ENCODE measurements around the gene ALDH3B2. TPM values are rescaled to one million over a fixed set of nuclear protein-coding genes. Genes with fewer than 3 reads are reported as not detected.

The ALDH3B2 gene
- total RNA-seq, 4 donors from 2014 or later = not detected

- WGBS = 0% methylated on average over 11 of the region's 102 CpGs
- TF ChIP-seq EP300 (IDR thresholded peaks at IDR 0.05) (no peak), POLR2A (IDR thresholded peaks at IDR 0.05; ENCODE audit: low read depth) (no peak), POLR2AphosphoS5 (IDR thresholded peaks at IDR 0.05) (peak; percentile 9 to 65)
- TF ChIP-seq, protein P1, sequence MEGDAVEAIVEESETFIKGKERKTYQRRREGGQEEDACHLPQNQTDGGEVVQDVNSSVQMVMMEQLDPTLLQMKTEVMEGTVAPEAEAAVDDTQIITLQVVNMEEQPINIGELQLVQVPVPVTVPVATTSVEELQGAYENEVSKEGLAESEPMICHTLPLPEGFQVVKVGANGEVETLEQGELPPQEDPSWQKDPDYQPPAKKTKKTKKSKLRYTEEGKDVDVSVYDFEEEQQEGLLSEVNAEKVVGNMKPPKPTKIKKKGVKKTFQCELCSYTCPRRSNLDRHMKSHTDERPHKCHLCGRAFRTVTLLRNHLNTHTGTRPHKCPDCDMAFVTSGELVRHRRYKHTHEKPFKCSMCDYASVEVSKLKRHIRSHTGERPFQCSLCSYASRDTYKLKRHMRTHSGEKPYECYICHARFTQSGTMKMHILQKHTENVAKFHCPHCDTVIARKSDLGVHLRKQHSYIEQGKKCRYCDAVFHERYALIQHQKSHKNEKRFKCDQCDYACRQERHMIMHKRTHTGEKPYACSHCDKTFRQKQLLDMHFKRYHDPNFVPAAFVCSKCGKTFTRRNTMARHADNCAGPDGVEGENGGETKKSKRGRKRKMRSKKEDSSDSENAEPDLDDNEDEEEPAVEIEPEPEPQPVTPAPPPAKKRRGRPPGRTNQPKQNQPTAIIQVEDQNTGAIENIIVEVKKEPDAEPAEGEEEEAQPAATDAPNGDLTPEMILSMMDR (IDR thresholded peaks at IDR 0.05) = peak; percentile 79 to 93 (median 88)
- H3K4me3 ChIP-seq = peak within 1 kb of the TSS; percentile 74 to 94 (median 76)
- no peak for DNase-seq (ENCODE audit: extremely low spot score)
- no peaks in the 10 kb centered on the region for H3K9me3 ChIP-seq
- intact Hi-C loops (cut with DNase I) = loop anchor here (2.0 to 5.0 kb wide), 2 partner anchors 29 to 178 kb away; no protein-coding TSS in a partner anchor
- peak within 1 kb of the TSS; percentile 95 to 97 (median 96) for H3K27ac ChIP-seq (replicated peaks in 1 of 4)
- no peaks in the 10 kb centered on the region for H3K36me3 ChIP-seq
- peaks cover 11 to 29% (median 22%) of the 10 kb centered on the region in 4 donors for H3K4me1 ChIP-seq
- peaks cover 0 to 2% (median 0%) of the 10 kb centered on the region in 4 donors for H3K27me3 ChIP-seq
Measured at GRCh38 chr11:67629386-67630227, 44.8 kb downstream of the ALDH3B2 start, which contains the start of gene NUDT8. TSS of gene NUDT8 (minus strand) at chr11:67629937. CDS start at chr11:67629911, 26 bp downstream.

DNA sequence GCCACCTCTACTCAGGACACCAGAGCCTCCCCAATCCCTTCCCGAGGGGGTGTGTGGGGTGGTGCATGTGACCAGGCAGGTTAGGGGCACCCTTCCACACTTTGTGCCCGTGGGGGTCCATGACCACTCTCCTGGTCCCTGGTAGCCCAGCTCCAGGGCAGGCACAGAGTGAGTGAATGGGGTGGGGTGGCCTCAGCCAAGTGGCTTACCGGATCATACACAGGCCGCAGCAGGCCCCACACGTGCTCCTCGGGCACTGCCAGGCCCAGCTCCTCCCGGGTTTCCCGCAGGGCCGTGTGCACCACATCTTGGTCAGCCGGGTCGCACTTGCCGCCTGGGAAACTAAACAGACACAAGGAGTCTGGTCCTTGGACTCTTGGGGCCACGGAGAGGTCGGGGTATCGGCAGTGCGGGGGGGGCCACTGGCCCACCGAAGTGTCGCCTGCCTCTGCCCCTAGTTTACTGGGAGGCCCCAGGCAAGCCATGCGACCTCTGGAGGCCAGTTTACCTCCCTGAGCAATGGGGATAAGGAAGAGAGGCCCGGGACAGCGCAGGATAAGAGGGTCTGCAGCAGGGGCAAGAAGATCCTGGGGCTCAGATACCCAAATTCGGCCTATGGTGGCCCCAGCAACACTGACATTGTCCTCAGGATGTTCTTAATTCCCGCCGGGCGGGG is 45.6 kb downstream of the ALDH3B2 start:
- TF ChIP-seq POLR2A (IDR thresholded peaks at IDR 0.05; ENCODE audit: low read depth) = no peak
- TF ChIP-seq, protein P1 (IDR thresholded peaks at IDR 0.05) = no peak
- TF ChIP-seq POLR2AphosphoS5 (IDR thresholded peaks at IDR 0.05) = no peak
- no peak for TF ChIP-seq EP300 (IDR thresholded peaks at IDR 0.05)
- no peaks in the 10 kb centered on the region for H3K27me3 ChIP-seq
- WGBS = 32% methylated on average over 3 of the region's 25 CpGs
- DNase-seq (ENCODE audit: extremely low spot score) = no peak
- H3K9me3 ChIP-seq = no peaks in the 10 kb centered on the region
- intact Hi-C loops (cut with DNase I) = loop anchor here (2.0 kb wide), 1 partner anchor 30 kb away; no protein-coding TSS in a partner anchor
- H3K36me3 ChIP-seq = no peaks in the 10 kb centered on the region
- peak overlapping the region; percentile 74 to 94 (median 76) for H3K4me3 ChIP-seq
- peak overlapping the region; percentile 95 to 97 (median 96) for H3K27ac ChIP-seq (replicated peaks in 1 of 4)
- H3K4me1 ChIP-seq = peaks cover 11 to 29% (median 22%) of the 10 kb centered on the region in 4 donors

GRCh38 chr11:67627812-67628624 is 46.4 kb downstream of the ALDH3B2 start:
- no peak for DNase-seq (ENCODE audit: extremely low spot score)
- Histone ChIP-seq H3K27me3 (no peaks in the 10 kb centered on the region), H3K36me3 (no peaks in the 10 kb centered on the region), H3K27ac (replicated peaks in 1 of 4) (no peak overlapping the region), H3K4me3 (no peak overlapping the region), H3K9me3 (no peaks in the 10 kb centered on the region), H3K4me1 (peaks cover 11 to 29% (median 22%) of the 10 kb centered on the region in 4 donors)
- 92% methylated on average over 11 of the region's 15 CpGs for WGBS
- TF ChIP-seq POLR2AphosphoS5 (IDR thresholded peaks at IDR 0.05) = no peak
- no peak for TF ChIP-seq EP300 (IDR thresholded peaks at IDR 0.05)
- no peak for TF ChIP-seq POLR2A (IDR thresholded peaks at IDR 0.05; ENCODE audit: low read depth)
- TF ChIP-seq, protein P1 (IDR thresholded peaks at IDR 0.05) = no peak
- intact Hi-C loops (cut with DNase I) = loop anchor here (2.0 kb wide), 1 partner anchor 31 kb away; no protein-coding TSS in a partner anchor

- Histone ChIP-seq H3K27ac (replicated peaks in 1 of 4) (no peak overlapping the region), H3K4me3 (no peak overlapping the region), H3K4me1 (peaks cover 11 to 29% (median 22%) of the 10 kb centered on the region in 4 donors), H3K27me3 (no peaks in the 10 kb centered on the region), H3K36me3 (no peaks in the 10 kb centered on the region), H3K9me3 (no peaks in the 10 kb centered on the region)
- TF ChIP-seq POLR2A (IDR thresholded peaks at IDR 0.05; ENCODE audit: low read depth) (no peak), EP300 (IDR thresholded peaks at IDR 0.05) (no peak), POLR2AphosphoS5 (IDR thresholded peaks at IDR 0.05) (no peak)
- TF ChIP-seq, protein P1 (IDR thresholded peaks at IDR 0.05) = no peak
- DNase-seq (ENCODE audit: extremely low spot score) = no peak
- WGBS = 68% methylated on average over 3 of the region's 6 CpGs
- intact Hi-C loops (cut with DNase I) = no loop called here
Measured at GRCh38 chr11:67627441-67627811, 47.0 kb downstream of the ALDH3B2 start.

All from esophagus muscularis mucosa (tissue), 4 donors.